Esophagus squamous epithelium (tissue), 5 donors: ENCODE measurements around the gene EZH2. TPM values are rescaled to one million over a fixed set of nuclear protein-coding genes. Genes with fewer than 3 reads are reported as not detected.

Source experiments
- DNase-seq: peaks from one replicate; lab custom pipeline; 2025; lab: John Stamatoyannopoulos, UW
- H3K27ac ChIP-seq, 4 donors: fragments of 200-600 bp; sonication (generic); one replicate each; pipeline ENCODE4 v1.5.1; 2016 to 2019; ENCODE audit warnings: mild to moderate bottlenecking in 1 of 4
- H3K27me3 ChIP-seq, 4 donors: fragments of 200-600 bp; sonication (generic); 1 replicate in 3 of 4; 2 replicates in 1 of 4; pipeline versions ENCODE4 v1.5.1 to v1.6.0; 2017 to 2021; ENCODE audit warnings: antibody characterized with exemption in 1 of 4
- H3K36me3 ChIP-seq, 3 donors: fragments of 200-600 bp; sonication (generic); one replicate each; pipeline ENCODE4 v1.5.1; 2016 to 2019
- H3K4me1 ChIP-seq, 3 donors: fragments of 200-600 bp; sonication (generic); one replicate each; pipeline ENCODE4 v1.5.1; 2017 to 2019
- H3K4me3 ChIP-seq, 4 donors: fragments of 200-600 bp; sonication (generic); 1 replicate in 3 of 4; 2 replicates in 1 of 4; pipeline ENCODE4 v1.5.1; 2016 to 2019; ENCODE audit warnings: mild to moderate bottlenecking in 2 of 4, moderate library complexity in 1 of 4
- H3K9me3 ChIP-seq, 3 donors: fragments of 200-600 bp; sonication (generic); one replicate each; pipeline ENCODE4 v1.5.1; 2016 to 2019
- CTCF ChIP-seq, 6 experiments: fragments of 450-650 bp in 4 of 6; fragments of 200-600 bp in 2 of 6; sonication (generic) in 2 of 6; IDR thresholded peaks; one replicate each; pipeline ENCODE4 v1.5.1; 2016 to 2019; ENCODE audit warnings: antibody characterized with exemption in 6 of 6, mild to moderate bottlenecking in 4 of 6, moderate library complexity in 4 of 6
- POLR2A ChIP-seq, 4 donors: fragments of 450-650 bp; IDR thresholded peaks; one replicate each; pipeline ENCODE4 v1.6.1; 2017; ENCODE audit warnings: antibody characterized with exemption in 4 of 4, mild to moderate bottlenecking in 4 of 4, moderate library complexity in 3 of 4
- WGBS, 2 donors: methylation state at CpG; one replicate each; pipeline ENCODE4 v1.1.5; 2018; 5-methylcytosine and 5-hydroxymethylcytosine counted together
- intact Hi-C: fragments of 100-400 bp; cut with DNase I; formaldehyde crosslinking; loops from one replicate; pipeline ENCODE4 v1.15.0; 2022
- total RNA-seq, 4 donors: library from RNA; depleted of rRNA; stranded (reverse); fragments of >200 nt; gene quantifications; one replicate each; pipeline ENCODE4 v1.1.0, GENCODE V29; 2016
- donor health status: DM: yes; HTN: yes; CAD: no.

EZH2 gene
- total RNA-seq, 4 donors from 2014 or later: 6.2 to 22.3 (median 12.7) TPM

GRCh38 chr7:148862481-148862880 is 21.6 kb downstream of the EZH2 start:
- TF ChIP-seq POLR2A (IDR thresholded peaks at IDR 0.05) (no peak), CTCF (IDR thresholded peaks at IDR 0.05) (no peak)
- peaks cover 0 to 9% (median 0%) of the 10 kb centered on the region in 3 donors for H3K4me1 ChIP-seq
- no peak overlapping the region for H3K4me3 ChIP-seq
- H3K27me3 ChIP-seq: no peaks in the 10 kb centered on the region
- H3K9me3 ChIP-seq: peaks cover 0 to 5% (median 1%) of the 10 kb centered on the region in 3 donors
- WGBS, 2 donors: 81 to 82% methylated on average over 3 of the region's 3 CpGs
- no peaks in the 10 kb centered on the region for H3K36me3 ChIP-seq
- H3K27ac ChIP-seq: no peak overlapping the region
- DNase-seq: no peak
- intact Hi-C loops: no loop called here

GRCh38 chr7:148858489-148858888 is 25.6 kb downstream of the EZH2 start:
- Histone ChIP-seq H3K27ac (no peak overlapping the region), H3K36me3 (no peaks in the 10 kb centered on the region), H3K4me3 (no peak overlapping the region), H3K9me3 (no peaks in the 10 kb centered on the region), H3K4me1 (peaks cover 0 to 9% (median 0%) of the 10 kb centered on the region in 3 donors), H3K27me3 (no peaks in the 10 kb centered on the region)
- 88 to 91% methylated on average over 2 of the region's 2 CpGs for WGBS, 2 donors
- intact Hi-C loops: no loop called here
- no peak for TF ChIP-seq CTCF (IDR thresholded peaks at IDR 0.05)
- TF ChIP-seq POLR2A (IDR thresholded peaks at IDR 0.05): no peak
- no peak for DNase-seq

DNA sequence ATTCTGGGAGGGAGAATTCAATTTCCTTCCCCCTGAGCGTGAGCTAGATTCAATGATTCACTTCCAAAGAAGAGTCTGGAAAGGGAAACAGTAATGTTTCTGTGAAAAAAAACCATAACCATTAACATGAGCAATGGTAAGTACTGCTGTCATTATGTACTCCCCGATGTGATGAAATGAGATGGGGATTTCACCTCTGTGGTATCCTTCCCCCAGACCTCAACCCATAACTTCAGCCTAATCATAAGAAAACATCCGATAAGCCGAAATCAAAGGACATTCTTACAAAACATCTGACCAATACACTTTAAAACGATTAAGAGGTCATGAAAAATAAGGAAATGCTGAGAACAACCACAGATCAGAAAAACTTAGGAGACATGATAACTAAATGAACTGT is 27.2 kb downstream of the EZH2 start:
- H3K27me3 ChIP-seq: no peaks in the 10 kb centered on the region
- intact Hi-C loops: no loop called here
- peaks cover 0 to 13% (median 0%) of the 10 kb centered on the region in 3 donors for H3K4me1 ChIP-seq
- no peak for TF ChIP-seq POLR2A (IDR thresholded peaks at IDR 0.05)
- no peak for TF ChIP-seq CTCF (IDR thresholded peaks at IDR 0.05)
- no peaks in the 10 kb centered on the region for H3K36me3 ChIP-seq
- H3K9me3 ChIP-seq: no peaks in the 10 kb centered on the region
- no peak overlapping the region for H3K4me3 ChIP-seq
- no peak for DNase-seq
- 72 to 78% methylated on average over 5 of the region's 5 CpGs for WGBS, 2 donors
- no peak overlapping the region for H3K27ac ChIP-seq

DNA sequence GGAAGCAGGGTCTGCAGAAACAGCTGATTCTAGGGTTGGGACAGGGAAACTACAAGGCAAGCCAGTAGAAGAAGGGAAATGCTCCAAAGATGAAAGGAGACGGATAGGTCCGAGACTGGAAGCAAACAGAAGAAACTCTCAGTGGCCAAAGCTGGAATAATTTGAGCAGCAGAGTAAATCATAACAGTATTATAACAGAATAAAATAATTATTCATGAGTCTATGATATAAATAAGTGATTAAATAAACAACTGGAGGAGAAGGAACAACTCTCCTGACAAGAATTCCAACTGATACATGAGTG is 27.6 kb downstream of the EZH2 start:
- no peak overlapping the region for H3K4me3 ChIP-seq
- H3K9me3 ChIP-seq: no peaks in the 10 kb centered on the region
- TF ChIP-seq POLR2A (IDR thresholded peaks at IDR 0.05) (no peak), CTCF (IDR thresholded peaks at IDR 0.05) (no peak)
- no peak overlapping the region for H3K27ac ChIP-seq
- WGBS, 2 donors: 64 to 69% methylated on average over 2 of the region's 2 CpGs
- intact Hi-C loops: no loop called here
- no peaks in the 10 kb centered on the region for H3K27me3 ChIP-seq
- no peak for DNase-seq
- H3K4me1 ChIP-seq: peaks cover 0 to 13% (median 0%) of the 10 kb centered on the region in 3 donors
- no peaks in the 10 kb centered on the region for H3K36me3 ChIP-seq

DNA sequence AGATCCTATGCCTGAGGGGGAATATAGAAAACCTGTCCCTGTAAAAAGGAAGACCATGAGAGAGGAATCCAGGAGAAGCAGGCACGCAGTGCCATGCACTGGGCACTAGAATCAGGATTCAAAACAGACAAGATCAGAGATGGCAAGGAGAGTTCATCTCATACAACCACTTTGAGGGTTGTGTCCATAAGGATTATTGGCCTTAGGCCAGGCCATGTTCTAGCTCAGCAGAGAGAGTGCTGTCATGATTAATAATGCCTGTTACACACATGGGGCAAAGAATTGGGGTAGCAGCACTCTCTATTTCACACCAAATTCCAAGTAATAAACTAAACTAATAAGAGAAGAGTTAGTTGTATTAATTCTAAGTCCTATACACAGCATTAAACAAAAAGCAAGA is 29.1 kb downstream of the EZH2 start:
- H3K9me3 ChIP-seq: no peaks in the 10 kb centered on the region
- 92 to 95% methylated on average over 1 of the region's 1 CpG for WGBS, 2 donors
- TF ChIP-seq POLR2A (IDR thresholded peaks at IDR 0.05): no peak
- TF ChIP-seq CTCF (IDR thresholded peaks at IDR 0.05): no peak
- no peak for DNase-seq
- no peak overlapping the region for H3K27ac ChIP-seq
- no peaks in the 10 kb centered on the region for H3K36me3 ChIP-seq
- peaks cover 0 to 13% (median 0%) of the 10 kb centered on the region in 3 donors for H3K4me1 ChIP-seq
- no peak overlapping the region for H3K4me3 ChIP-seq
- H3K27me3 ChIP-seq: no peaks in the 10 kb centered on the region
- intact Hi-C loops: no loop called here
